GM12891 (cell line): ENCODE results near the gene RIF1.

Experiments
- PAX5 ChIP-seq: IDR thresholded peaks from 2 replicates; pipeline ENCODE4 v1.6.1; 2011; ENCODE audit warnings: low read length, moderate library complexity, mild to moderate bottlenecking; ENCODE audit not compliant: insufficient read depth, severe bottlenecking
- POLR2A ChIP-seq: IDR thresholded peaks from 2 replicates; pipeline ENCODE4 v1.6.1; 2011; ENCODE audit warnings: low read depth, low read length, control low read depth
- POLR2AphosphoS5 ChIP-seq: IDR thresholded peaks from 2 replicates; pipeline ENCODE4 v1.6.1; 2011; ENCODE audit warnings: low read depth, low read length, control low read depth
- TAF1 ChIP-seq: IDR thresholded peaks from 2 replicates; pipeline ENCODE4 v1.6.1; 2011; ENCODE audit warnings: low read depth, low read length, control low read depth

DNA sequence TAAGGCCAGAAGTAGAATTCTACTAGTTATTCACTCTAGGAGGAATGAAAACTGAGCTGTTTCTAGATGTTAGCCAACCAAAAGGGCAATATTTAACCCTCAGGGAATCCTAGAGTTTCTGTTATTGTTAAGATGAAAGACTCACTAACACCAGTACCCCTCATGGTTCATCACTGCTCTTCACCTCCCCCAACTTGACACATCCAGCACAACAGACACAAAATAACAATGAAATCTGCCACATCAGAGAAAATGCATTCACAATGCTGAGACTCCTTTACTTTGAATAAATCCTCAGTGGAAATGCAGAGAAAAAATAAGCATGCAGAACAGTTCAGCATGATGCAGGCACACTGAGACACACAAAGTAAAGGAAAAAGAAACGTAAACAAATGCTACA, 111.3 kb downstream of the RIF1 start:
- TF ChIP-seq POLR2A, result no peak
- TF ChIP-seq TAF1, result no peak
- TF ChIP-seq POLR2AphosphoS5, result no peak
- no peak for TF ChIP-seq PAX5
